ENCODE data around the gene SET.

Gene SET

DNA sequence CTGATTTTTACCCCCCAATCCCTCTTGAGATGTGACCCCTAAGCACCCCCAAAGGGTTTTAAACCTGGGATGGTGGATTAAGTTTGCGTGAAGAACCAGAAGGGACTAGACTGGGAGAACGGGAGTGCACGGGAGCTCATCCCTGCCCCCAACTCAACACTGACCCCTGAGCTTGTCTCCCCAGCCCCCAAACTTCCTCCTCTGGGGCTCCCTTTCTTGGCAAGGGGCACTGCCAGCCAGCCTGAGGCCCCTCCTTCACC, 5.0 kb upstream of the SET start:
- peak overlapping the region; percentile 81 for H3K4me3 ChIP-seq (replicated peaks; ENCODE audit: low read depth, low read length)
- TF ChIP-seq, protein P1, sequence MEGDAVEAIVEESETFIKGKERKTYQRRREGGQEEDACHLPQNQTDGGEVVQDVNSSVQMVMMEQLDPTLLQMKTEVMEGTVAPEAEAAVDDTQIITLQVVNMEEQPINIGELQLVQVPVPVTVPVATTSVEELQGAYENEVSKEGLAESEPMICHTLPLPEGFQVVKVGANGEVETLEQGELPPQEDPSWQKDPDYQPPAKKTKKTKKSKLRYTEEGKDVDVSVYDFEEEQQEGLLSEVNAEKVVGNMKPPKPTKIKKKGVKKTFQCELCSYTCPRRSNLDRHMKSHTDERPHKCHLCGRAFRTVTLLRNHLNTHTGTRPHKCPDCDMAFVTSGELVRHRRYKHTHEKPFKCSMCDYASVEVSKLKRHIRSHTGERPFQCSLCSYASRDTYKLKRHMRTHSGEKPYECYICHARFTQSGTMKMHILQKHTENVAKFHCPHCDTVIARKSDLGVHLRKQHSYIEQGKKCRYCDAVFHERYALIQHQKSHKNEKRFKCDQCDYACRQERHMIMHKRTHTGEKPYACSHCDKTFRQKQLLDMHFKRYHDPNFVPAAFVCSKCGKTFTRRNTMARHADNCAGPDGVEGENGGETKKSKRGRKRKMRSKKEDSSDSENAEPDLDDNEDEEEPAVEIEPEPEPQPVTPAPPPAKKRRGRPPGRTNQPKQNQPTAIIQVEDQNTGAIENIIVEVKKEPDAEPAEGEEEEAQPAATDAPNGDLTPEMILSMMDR (IDR thresholded peaks at IDR 0.05; ENCODE audit: insufficient read depth, low read length, poor library complexity, severe bottlenecking): no peak
- no peaks in the 10 kb centered on the region; the same call in 1 of the 2 replicates for H3K36me3 ChIP-seq (ENCODE audit: control insufficient read depth, insufficient read depth, low read length)
- no peaks in the 10 kb centered on the region for H3K27me3 ChIP-seq (replicated peaks; ENCODE audit: control insufficient read depth, insufficient read depth, low read length)
- no peak for DNase-seq (ENCODE audit: extremely low read depth, insufficient read length)

DNA sequence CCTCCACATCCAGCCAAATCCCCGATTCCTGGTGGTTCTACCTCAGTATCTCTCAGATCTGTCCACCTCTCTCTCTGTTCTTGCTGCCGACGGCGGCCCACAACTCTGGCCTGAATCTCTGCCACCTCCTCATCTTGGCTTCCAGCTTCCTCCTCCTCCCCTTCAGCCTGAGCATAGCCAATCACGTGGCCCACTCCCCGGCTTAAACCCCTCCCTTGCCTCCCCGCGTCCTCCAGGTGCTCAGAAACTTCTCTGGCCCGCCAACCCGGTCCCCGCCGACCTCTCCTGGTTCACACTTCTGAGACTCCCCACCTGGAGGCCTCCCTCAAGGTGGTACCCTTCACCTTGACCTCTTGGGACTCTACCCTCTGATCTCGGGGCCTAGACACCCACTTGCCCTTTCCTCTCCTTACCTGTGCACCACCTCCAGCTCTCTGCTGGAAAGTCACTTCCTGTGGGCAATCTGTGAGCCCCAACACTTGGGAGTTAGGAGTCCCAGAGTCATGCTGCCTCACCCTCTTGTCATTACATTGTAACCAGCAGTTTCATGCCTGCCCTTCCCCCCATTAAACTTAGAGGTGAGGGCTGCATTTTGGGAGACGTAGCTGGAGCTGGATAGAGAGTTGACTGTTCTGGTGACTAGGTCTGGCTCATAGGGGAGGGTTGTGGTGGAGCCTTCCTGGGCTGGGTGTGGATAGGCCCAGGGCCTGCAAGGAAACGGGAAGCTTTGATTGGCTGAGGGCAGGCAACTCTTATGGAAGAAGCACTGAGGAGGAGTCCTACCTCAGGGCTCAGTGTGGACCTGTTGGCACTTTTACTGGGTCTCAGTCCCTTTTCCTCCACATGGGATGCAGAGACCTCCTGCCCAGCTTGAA, 4.5 kb upstream of the SET start:
- Histone ChIP-seq H3K27me3 (replicated peaks; ENCODE audit: control insufficient read depth, insufficient read depth, low read length) (no peaks in the 10 kb centered on the region), H3K36me3 (ENCODE audit: control insufficient read depth, insufficient read depth, low read length) (no peaks in the 10 kb centered on the region), H3K4me3 (replicated peaks; ENCODE audit: low read depth, low read length) (peak overlapping the region; percentile 81)
- peak; percentile 84 for DNase-seq (ENCODE audit: extremely low read depth, insufficient read length)
- TF ChIP-seq, protein P1 (IDR thresholded peaks at IDR 0.05; ENCODE audit: insufficient read depth, low read length, poor library complexity, severe bottlenecking): no peak

DNA sequence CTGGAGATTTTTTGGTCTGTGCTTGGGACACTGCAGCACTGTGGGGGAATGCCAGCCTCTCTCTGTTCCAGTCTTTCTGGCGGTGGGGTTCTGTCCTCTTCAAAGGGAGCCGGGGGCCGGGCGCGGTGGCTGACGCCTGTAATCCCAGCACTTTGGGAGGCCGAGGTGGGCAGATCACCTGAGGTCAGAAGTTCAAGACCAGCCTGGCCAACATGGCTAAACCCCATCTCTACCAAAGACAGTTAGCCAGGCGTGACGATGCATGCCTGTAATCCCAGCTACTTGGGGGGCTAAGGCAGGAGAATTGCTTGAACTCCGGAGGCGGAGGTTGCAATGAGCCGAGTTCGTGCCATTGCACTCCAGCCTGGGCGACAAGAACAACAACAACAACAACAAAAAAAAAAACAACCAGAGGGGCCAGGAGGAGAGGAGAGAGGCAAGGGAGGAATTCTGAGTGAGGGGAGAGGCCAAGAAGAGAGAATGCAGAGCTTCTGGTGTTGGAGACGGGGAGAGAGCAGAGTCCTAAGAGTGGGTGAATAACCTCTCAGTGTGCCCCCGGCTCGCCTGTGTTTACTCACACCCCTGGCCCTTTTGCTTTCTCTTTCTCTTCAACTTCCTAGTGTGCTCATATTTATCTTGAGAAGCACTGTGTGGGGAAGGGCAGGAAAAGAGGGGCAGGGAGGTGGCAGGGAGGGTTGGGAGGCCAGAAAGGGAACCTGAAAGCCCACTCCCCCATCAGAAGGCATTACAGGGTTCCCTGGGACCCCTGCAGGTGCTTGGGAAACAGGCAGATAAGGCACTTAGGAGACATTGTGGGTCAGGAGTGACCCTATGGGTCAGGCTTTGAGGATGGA, 3.2 kb upstream of the SET start:
- no peaks in the 10 kb centered on the region for H3K36me3 ChIP-seq (ENCODE audit: control insufficient read depth, insufficient read depth, low read length)
- no peaks in the 10 kb centered on the region for H3K27me3 ChIP-seq (replicated peaks; ENCODE audit: control insufficient read depth, insufficient read depth, low read length)
- no peak for DNase-seq (ENCODE audit: extremely low read depth, insufficient read length)
- peak overlapping the region; percentile 81 for H3K4me3 ChIP-seq (replicated peaks; ENCODE audit: low read depth, low read length)
- TF ChIP-seq, protein P1 (IDR thresholded peaks at IDR 0.05; ENCODE audit: insufficient read depth, low read length, poor library complexity, severe bottlenecking): no peak

DNA sequence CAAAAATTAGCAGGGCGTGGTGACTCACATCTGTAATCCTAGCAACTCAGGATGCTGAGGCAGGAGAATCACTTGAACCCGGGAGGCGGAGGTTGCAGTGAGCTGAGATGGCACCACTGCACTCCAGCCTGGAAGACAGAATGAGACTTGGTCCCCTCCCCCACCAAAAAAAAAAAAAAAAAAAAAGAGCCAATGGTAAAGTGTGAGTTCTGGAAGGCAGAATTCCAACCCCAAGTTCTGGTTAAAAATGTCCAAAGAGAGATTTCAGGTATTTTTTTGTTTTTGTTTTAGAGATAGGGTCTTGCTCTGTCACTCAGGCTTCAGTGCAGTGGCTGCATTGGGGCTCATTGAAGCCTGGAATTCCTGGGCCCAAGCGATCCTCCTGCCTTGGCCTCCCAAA, 1.6 kb upstream of the SET start:
- TF ChIP-seq, protein P1 (IDR thresholded peaks at IDR 0.05; ENCODE audit: insufficient read depth, low read length, poor library complexity, severe bottlenecking): no peak
- Histone ChIP-seq H3K36me3 (ENCODE audit: control insufficient read depth, insufficient read depth, low read length) (no peaks in the 10 kb centered on the region; the same call in 1 of the 2 replicates), H3K27me3 (replicated peaks; ENCODE audit: control insufficient read depth, insufficient read depth, low read length) (no peaks in the 10 kb centered on the region), H3K4me3 (replicated peaks; ENCODE audit: low read depth, low read length) (no peak overlapping the region)
- no peak for DNase-seq (ENCODE audit: extremely low read depth, insufficient read length)

DNA sequence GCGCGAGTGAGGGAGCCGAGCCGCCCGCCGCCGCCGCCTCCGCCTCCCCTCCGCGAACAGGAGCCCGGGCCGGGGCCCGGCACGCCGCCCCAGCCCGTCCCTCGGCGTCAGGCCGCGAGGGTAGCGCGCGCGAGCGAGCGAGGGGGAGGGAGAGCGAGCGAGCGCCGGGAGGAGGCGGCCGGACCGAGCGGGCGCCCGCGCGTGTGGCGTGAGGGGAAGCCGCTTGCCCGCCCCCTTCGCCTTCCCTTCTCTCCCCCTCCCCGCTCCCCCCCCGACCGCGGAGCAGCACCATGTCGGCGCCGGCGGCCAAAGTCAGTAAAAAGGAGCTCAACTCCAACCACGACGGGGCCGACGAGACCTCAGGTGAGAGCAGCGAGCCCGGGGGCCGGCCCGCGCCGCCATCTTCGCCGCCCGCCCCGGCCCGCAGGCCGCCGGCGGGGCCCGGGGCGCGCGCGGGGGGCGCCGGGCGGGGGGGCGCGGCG, 312 bp downstream of the SET start:
- no peak for DNase-seq (ENCODE audit: extremely low read depth, insufficient read length)
- no peaks in the 10 kb centered on the region for H3K27me3 ChIP-seq (replicated peaks; ENCODE audit: control insufficient read depth, insufficient read depth, low read length)
- peaks cover 2% of the 10 kb centered on the region; the same call in 1 of the 2 replicates for H3K36me3 ChIP-seq (ENCODE audit: control insufficient read depth, insufficient read depth, low read length)
- TF ChIP-seq, protein P1 (IDR thresholded peaks at IDR 0.05; ENCODE audit: insufficient read depth, low read length, poor library complexity, severe bottlenecking): no peak
- H3K4me3 ChIP-seq (replicated peaks; ENCODE audit: low read depth, low read length): peak overlapping the region; percentile 75
